ENCODE data around the gene ATP10D. TPM values are rescaled to one million over a fixed set of nuclear protein-coding genes. Genes with fewer than 3 reads are reported as not detected.
"Not testable (repeated sequence)": the region's sequence is repeated elsewhere in the genome, so short reads cannot be mapped to it uniquely, and the experiment has no call there.

Gene ATP10D
- polyA plus RNA-seq, 5 donors = 19.4 to 45.3 (median 34.9) TPM

DNA sequence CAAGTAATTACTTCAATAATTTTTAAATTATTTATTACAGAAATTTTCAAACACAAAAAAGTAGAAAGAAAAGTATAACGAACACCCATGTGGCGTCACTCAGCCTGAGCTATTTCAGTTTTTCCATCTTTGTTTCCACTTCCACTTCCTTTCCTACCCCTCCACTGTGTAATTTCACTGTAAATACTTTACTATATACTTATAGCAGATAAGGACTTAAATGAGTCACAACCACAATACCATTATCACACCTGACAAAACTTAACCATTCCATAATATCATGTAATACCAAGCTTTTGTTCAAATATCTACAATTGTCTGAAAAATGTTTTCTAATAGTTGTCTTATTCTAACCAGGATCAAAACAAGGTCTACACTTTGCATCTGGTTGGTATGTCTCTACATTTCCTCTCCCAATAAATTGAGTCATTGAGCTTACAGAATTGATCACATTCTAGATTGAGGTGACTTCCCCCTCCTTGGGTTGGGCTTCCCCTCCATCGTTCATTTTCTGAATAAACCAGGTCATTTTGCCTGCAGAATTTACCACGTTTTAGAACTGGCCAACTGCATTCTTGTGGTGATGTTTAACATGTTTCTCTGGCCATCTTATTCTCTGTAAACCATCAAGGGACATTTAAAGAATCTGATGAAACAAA lies 48.7 kb downstream of the ATP10D start:
- DNase-seq = no peak

DNA sequence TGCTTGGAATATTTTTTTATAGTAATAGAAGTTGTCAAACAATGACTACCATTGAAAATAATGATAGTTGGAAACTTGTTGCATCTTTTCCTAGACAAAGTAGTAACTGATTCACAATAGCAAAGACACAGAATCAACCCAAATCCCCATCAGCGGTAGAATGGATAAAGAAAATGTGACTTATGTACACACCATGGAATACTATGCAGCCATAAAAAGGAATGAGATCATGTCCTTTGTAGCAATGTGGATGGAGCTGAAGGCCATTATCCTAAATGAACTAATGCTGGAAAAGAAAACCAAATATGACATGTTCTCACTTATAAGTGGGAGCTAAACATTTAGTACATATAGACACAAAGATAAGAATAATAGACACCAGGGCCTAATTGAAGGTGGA lies 49.7 kb downstream of the ATP10D start:
- no peak for DNase-seq

DNA sequence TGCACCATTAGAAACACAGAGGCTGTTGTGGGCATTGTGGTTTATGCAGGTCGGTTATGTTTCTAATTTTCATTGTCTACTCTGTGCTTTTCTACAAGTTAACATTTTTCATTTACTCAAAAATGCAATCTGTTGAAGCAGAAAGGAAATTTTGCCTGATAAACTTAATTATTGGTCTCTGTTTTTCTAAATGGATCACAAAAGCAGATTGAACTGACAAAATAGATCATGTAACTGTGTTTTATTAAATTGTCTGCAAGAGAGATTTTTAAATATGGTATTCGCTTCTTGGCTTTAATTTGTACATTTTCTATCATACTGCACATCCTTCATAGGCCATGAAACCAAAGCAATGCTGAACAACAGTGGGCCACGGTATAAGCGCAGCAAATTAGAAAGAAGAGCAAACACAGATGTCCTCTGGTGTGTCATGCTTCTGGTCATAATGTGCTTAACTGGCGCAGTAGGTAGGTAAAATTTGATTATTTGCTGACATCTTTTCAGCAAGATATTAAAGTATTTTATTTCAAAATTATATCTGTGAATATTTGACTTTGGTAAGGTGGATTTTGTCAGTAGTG lies 50.6 kb downstream of the ATP10D start:
- DNase-seq = no peak

DNA sequence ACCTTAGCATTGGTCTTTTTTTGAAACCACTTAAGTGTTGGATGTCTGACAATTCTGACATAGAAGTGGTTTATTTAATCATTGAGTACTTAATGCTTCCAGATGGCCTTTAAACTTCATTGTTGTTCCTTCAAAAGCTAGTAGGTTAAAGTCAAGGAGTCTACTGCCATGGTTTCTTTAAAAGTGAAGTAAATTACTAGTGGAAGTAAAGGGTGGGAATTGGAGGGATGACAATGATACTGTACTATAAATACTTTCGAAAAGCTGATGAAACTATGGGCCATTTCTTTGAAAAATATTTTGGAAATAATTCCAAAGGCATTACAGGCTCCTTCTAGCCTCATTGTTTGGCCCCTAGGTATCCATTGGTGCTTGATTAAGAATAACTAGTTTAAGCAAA lies 51.9 kb downstream of the ATP10D start:
- DNase-seq = no peak

DNA sequence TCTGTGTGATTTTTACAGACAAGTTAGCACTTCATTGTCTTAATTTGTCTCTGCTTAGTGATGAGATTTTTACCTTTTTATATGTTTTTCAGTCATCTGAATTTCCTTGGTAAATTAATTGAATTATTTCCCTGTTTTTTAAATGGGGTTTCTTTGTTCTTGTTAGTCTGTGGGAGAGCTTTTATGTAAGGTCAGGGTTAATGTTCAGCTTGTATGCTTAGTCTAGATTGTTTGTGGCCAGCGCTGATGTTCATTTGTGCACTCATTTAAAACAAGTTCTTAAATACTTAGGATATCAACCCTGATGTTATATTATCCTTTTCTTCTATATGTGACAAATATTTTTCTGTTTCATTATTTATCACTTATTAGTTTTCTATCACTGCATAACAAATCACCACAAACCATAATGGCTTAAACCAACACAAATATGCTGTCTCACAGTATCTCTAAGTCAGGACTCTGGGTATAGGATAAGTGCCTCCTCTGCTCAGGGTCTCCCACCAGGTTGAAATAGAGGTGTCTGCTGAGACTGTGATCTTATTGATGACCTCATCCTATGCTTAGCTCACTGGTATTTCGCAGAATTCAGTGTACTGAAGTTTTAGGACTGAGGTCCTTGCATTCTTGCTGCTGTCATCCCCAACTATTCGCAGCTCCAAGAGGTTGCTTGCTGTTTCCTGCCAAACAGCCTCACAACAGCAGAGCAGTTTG lies 53.2 kb downstream of the ATP10D start:
- no peak for DNase-seq

DNA sequence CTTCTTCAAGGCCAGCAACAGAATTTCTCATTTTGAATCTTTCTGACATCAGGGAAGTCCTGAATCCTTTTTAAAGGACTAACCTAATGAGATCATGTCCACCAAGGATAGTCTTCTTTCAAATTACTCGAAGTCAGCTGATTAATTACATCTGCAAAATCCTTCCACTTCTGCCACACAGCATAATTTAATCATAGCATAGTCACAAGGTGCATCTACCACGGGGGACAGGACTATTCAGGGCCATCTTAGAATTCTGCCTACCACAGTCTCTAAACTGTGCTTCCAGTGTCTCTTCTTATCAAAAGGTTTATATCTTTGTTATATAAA lies 53.7 kb downstream of the ATP10D start:
- DNase-seq = no peak

DNA sequence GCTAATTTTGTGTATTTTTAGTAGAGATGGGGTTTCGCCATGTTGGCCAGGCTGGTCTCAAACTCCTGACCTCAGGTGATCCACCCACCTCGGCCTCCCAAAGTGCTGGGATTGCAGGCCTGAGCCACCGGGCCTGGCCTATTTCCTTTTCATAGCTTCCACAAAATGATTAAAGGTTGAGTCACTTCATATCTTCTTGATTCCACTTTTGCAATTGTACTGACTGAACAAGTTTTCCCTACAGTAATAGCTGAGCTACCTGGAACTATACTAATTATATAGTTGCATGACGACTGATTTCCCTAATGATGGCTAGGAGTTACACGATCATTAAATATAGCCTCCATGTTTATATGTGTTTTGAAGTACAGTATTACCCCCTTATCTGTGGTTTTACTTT lies 57.6 kb downstream of the ATP10D start:
- DNase-seq = not testable (repeated sequence)

DNA sequence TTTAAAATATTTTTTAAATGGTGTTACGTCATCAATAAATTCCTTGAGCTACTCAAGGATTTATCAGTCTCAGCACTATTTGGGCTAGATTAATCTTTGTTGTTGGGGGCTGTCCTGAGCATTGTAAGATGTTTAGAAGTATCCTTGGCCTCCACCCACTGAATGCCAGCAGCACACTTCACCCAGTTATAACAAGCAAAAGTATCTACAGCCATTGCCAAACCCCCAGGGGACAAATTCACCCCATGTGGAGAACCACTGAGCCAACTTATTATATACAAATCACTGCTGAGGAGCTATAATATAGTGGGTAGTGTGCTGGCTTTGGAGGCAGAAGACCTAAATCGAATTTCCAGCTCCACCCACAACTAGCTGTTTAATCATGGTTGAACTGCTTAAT lies 58.3 kb downstream of the ATP10D start:
- DNase-seq = no peak

DNA sequence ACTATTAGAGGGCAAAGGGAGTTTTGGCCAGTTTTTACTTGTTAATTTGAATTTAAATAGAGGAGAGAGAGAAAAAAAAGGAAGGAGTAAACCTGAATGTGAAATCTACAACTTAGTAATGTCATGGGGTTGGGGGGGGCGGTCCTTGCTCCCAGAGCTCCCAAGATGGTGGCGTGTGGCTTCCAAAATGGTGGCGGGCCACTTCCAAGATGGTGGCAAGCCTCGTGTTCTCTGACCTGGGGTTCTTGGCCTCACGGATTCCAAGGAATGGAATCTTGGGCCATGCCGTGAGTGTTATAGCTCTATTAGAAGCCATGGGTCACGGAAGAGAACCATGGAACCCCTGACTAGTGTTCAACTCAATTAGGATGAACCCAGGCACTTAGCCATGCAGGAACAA lies 65.3 kb downstream of the ATP10D start:
- not testable (repeated sequence) for DNase-seq

DNA sequence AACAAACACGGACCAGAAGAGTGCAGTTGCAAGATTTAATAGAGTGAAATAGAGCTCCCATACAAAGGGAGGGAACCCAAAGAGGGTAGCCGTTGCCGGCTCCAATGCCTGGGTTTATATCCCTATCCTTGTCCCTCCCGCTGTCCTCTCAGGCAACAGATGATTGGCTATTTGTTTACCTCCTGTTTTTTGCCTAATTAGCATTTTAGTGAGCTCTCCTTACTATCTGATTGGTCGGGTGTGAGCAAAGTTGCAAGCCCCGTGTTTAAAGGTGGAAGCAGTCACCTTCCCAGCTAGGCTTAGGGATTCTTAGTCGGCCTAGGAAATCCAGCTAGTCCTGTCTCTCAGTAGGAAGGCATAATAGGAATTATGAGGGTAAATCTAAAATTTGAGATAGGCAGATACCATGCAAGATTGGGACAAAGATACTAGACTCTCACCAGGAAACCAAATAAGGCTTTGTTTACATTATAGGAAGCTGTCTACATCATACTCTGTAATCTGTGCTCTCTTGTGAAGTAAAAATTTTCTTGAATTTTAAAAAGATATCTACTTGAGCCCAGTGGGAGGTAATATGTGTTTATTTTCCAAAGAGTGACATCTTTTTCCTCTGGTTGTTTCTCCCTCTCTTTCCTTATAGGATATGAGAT lies 65.9 kb downstream of the ATP10D start:
- no peak for DNase-seq

DNA sequence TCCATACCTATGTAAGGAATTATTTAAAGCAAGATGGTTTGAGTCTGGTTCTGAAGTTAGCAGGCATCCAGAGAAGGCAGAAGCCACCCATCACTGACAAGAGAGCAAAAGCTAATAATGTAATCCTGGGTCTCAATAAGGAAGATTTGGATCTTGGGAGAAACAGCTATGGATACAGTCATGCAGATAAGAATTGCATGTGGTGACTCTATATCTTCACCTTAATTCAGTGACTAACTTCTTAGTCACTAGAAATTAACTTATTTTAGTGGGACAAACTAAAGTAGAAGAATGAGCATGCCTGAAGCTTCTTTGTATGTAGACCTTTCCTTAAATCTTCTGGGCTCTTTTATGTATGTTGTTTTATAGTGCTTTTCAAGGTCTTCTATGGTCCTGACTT lies 66.6 kb downstream of the ATP10D start:
- no peak for DNase-seq

DNA sequence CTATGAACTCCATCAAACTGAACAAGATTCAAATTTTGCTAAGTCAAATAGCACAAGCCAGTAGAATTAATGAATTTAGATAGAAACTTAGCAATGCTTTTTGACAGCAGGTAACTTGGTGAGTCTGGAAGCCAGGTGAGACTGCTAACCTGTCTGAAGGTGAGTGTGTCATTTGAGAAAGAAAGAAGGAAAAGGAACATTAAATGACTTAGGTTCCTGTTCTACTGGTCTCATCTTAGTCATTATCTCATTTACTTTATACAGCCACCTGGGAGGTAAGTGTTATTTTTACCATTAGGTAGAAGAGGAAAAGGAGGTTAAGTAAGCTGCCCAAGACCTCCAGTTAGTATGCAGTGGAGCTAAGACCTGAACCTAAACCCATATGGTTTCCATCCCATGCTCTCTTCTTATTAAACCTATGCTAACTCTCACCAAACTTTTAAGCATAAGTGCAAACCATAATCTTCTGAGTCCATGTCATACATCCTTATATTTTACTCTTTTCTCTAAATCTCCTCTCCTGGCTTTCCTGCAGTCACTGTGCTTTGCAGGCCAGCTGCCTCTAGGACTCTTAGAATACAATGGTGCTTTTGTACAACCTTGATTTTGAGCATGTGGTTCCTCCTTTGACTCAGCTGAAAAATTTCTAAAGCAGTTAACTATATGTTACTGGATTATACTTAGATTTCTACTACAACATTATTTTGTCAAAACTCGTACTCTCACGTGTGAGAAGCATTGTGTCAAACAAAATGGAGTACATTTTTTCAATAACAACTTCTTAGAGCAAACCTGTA lies 68.5 kb downstream of the ATP10D start:
- no peak for DNase-seq

DNA sequence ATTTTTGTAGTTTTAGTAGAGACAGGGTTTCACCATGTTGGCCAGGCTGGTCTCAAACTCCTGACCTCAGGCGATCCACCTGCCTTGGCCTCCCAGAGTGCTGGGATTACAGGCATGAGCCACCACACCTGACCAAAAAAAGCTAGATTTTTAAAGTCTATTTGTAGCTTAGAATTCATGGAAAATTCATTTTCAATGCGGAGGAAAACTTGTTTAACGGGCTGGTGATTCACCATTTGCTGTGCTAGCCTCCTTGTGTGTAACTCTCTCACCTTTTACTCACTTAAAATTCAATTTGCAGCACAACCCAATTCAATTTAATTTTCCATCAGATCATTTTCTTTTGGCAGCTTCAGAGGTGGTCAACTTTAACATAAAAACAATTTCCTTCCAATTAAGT lies 70.8 kb downstream of the ATP10D start:
- DNase-seq = not testable (repeated sequence)

DNA sequence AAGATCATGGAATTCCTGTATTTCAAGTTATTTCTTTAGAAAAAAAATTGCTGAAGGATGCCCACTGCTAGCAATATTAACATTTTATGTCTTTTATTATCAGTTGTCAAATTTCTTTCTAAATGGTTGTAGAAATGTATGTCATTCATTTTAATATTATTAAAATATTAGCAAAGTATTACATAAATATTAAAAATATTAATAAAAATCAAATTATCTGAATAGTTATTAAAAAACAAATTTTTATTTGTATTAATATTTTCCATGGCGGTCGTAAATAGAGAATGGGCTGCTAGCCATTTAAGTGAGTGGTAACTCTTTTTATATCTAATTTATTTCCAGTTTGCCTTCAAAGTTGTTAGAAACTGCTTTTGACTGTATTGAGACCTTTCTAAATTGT lies 72.2 kb downstream of the ATP10D start:
- no peak for DNase-seq

DNA sequence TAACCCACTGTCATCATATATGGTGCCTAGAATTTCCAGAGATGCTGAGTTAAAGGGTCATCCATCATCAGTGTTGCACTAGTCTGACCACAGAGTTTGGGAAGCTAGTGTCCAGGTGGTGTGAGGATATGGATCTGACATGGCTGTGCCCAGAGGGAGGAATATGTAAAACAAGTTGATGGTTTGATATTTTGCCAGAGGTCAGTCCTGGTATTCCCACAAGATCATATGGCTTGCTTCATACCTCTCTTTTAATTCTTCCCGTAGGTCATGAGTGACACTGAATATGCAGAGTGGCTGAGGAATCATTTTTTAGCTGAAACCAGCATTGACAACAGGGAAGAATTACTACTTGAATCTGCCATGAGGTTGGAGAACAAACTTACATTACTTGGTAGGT lies 75.6 kb downstream of the ATP10D start:
- DNase-seq = no peak

DNA sequence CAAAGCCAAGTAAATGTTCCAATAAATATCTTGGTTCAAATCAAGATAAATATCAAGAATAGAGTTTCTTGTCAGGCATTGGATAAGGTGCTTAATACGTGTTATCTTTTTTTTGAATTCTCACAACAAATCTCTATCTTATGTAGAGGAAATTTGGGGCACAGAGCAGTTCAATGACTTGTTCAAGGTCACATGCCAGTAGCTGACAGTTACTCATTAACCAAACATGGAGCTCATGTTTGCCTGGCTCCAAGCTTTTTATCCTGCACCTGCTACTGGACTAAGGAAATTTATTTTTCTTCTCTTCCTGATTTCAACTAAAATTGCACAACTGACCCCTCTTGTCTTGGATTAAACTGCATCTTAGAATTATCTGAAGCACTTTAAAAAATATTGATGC lies 76.3 kb downstream of the ATP10D start:
- no peak for DNase-seq

DNA sequence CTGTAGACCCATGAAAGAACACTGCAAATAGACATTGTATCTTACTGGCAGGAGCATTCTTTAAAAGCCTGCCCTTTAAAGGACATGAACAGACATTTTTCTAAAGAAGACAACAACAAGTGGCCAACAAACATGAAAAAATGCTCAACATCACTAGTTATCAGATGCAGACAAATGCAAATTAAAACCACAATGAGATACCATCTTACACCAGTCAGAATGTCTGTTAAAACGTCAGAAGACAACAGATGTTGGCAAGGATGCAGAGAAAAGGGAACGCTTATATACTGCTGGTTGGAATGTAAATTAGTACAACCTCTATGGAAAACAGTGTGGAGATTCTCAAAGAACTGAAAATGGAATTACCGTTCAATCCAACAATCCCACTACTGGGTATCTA lies 77.2 kb downstream of the ATP10D start:
- no peak for DNase-seq

DNA sequence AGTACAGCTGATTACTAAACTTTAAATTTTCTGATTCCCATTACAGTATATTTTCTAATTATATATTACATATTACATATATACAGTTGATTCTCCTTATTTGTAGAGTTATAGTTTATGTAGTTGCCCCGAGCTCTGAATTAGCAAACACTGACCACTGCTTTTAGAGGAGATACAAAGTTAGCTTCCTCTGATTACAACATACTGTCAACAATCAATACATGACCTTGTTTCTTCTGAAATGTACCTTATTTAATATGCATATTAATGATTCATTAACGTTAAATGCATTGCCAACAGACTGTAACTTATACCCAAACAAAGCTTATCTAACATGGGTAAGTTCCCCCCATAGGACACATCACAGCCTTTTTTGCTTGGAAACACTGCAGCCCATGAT lies 81.5 kb downstream of the ATP10D start:
- no peak for DNase-seq

DNA sequence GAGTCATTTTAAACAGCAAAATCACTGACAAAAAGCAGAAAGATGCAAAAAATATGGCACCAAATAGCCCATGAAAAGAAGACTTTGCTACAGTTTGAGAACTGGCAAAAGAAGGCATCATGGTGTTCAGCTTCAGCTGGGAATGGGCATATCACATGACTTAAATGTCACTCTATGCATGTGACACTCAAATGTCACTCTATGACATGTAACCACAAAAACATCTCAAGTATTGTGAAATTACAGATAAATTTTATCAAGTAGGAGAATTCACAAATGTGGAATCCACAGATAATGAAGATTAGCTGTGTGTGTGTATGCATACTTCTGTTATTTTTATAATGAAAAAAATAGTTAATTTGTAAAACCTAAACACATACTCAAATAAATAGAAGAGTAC lies 81.9 kb downstream of the ATP10D start:
- no peak for DNase-seq

DNA sequence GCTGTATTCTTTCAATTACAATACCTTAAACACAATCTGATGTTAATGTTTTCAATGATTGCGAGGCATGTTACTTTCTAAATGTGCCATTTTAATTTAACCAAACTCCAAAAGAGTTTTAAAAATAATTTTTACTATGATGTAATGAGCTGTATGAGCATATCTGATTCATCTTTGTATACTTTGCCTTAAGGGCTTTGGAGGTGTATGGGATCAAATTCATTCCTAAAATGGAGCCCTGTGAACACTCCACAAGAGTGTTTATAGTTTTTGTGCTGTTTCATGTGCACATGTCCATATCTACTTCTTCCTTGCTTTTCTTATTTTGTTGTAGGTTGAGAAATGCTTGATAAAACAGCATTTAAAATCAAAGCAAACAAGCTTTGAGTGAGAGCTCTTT lies 82.4 kb downstream of the ATP10D start:
- DNase-seq = no peak

DNA sequence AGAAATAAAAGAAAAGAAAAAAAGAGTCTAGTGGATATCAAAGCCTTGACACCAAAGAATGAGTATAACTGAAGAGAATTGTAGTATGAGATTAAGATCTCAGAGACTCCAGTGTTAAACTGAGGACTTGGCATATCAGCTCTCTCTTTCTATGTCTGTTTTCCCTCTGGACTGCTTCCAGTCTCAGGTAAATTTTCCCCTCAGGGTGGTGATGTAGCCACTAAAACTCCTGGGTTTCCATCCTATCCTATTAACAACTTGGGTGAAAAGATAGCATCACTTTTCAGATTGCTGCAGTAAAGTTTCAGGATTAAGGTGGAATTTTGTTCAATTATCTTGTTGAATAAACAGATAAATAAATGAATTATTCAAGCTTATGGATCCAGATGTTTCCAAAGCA lies 85.7 kb downstream of the ATP10D start:
- no peak for DNase-seq

DNA sequence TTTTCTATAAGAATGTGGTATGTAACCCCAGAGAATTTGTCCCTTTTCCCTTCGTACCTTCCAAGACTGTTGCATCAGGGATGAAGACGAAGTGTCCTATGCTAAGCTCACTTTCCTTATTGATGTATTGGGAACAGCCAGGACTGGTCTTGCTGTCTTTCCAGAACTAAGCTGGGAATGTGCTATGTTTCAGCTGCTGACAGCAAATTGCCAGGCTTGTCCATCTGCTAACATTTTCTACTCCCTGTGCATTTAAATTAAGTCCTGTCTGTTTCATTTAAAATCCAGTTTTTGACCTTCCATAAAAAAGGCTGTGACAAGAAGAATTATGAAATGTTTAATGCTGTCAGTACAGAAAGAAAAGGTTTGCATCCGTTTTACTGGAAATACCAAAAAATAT lies 87.9 kb downstream of the ATP10D start:
- DNase-seq = no peak

Measured in right lung (tissue), 5 donors.